Measurements from ENCODE around the gene MUC5AC.

GRCh38 chr11:1167751-1168231, 10.0 kb downstream of the MUC5AC start:
- TF ChIP-seq CTCF (IDR thresholded peaks at IDR 0.05): no peak
- TF ChIP-seq POLR2A (IDR thresholded peaks at IDR 0.05): no peak
